HG02981 (cell line): ENCODE data around the gene ARF1.

Experiments
- ATAC-seq: cut with Tn5 transposase; IDR thresholded peaks from one replicate; pipeline ENCODE4 v1.9.1; 2021; ENCODE audit warnings: mild to moderate bottlenecking, moderate library complexity; ENCODE audit not compliant: unreplicated experiment

The ARF1 gene

DNA sequence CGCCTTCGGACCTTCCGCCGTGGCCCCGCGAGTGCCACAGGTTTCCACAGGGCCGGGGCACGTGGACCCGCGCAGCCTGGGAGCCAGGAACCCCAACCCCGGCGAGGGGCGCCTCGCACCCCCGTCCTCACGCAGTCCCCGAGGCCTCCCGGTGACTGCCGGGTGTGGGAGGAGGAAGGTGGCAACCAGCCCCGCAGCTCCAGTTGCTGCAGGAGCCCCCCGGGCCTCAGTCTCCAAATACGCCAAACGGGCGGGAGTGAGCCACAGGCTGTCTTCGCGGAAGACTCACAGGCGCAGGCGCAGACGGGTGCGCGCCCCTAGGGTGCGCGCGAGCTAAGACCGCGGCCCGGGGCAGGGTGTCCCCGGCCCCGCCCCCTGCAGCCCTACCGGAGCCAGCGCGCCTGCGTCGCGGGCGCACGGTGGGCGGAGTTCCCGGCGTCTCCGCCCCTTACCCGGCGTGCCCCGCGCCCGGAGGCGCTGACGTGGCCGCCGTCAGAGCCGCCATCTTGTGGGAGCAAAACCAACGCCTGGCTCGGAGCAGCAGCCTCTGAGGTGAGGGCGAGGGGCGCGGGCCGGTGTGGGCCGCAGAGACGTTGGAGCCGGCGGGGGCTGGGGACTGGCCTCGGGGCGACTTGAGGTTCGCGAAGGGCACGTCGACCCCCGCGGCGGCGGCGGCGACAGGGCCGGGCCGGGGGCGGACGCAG lies at the start of gene ARF1:
Gene ARF1, plus strand, starts transcription at position 495 of the 704 bp plus-strand sequence. CDS start 14,407 bp downstream, outside the sequence.
- peak; percentile 74 for ATAC-seq

DNA sequence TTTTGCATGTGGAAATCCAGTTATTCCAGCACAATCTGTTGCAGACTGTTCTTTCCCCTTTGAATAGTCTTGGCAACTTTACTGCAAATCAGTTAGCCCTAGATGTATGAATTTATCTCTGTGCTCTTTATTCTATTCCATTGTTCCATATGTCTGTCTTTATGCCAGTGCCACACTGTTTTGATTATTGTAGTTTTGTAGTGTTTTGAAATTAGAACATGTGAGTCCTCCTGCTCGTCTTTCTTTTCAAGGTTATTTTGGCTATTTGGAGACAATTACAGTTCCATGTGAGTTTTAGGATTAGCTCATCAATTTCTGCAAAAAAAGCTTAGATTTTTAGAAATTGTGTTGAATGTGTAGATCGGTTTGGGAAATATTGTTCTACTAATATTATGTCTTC lies 49.1 kb upstream of the ARF1 start:
- ATAC-seq, result no peak

DNA sequence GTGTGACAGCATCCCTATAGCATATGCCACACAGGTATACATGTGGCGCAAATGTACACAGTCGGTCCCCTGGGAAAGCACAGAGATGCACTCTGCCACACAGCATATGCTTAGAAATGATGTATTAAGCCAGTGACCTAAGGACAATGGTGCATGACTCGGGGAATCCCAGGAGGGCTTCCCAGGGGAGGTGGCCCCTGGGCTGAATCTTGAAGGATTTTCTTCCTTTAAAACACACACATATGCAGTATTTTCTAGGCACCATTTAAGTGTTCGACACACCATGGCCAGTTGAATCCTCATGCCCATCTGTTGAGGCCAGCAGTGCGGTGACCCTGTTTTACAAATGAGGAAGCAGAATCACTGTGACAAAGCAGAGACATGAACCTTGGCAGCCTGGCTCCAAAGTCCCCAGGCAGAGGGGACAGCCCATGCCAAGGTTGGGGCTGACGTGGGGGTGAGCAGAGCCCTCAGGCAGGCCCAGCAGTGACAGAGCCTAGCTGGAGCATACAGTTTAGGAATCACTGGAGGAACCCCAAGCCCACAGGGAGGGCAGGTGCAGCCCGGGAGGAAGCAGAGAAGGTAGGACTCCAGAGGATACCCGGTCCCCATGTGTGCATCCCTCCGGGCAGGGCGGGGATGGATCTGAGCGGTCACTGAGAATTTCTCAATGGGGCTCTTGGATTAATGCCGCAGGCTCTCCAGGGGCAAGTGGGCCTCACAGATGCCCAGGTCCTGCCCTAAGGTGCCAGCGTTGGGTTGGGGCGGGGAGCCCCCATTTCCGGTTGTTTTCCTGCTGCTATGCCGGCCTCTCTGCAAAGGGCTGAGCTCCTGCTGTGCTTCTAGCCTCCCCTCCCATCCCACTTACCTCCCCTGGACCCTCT lies 47.3 kb upstream of the ARF1 start:
- ATAC-seq, result no peak

DNA sequence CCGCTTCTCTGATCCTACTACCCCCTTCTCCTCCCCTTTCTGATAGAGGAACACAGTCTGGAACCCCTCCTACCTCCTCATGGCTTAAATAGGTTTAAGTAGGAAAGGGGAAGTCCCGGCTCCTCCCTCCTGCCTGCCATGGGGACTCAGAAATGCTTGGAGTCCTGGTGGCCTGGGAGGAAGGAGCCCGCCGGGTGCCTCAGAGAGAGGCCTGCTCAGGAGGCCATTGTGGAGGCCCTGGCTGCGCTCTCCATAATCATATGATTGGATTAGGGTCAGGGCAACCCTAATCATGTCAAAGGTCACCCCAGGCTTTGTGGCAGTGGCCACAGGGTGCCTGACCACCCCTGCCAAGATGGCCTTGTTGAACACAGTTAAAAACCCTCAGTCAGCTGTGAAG lies 46.7 kb upstream of the ARF1 start:
- ATAC-seq, result no peak

GRCh38 chr1:228036701-228037231 lies 45.7 kb upstream of the ARF1 start:
- ATAC-seq, result no peak

DNA sequence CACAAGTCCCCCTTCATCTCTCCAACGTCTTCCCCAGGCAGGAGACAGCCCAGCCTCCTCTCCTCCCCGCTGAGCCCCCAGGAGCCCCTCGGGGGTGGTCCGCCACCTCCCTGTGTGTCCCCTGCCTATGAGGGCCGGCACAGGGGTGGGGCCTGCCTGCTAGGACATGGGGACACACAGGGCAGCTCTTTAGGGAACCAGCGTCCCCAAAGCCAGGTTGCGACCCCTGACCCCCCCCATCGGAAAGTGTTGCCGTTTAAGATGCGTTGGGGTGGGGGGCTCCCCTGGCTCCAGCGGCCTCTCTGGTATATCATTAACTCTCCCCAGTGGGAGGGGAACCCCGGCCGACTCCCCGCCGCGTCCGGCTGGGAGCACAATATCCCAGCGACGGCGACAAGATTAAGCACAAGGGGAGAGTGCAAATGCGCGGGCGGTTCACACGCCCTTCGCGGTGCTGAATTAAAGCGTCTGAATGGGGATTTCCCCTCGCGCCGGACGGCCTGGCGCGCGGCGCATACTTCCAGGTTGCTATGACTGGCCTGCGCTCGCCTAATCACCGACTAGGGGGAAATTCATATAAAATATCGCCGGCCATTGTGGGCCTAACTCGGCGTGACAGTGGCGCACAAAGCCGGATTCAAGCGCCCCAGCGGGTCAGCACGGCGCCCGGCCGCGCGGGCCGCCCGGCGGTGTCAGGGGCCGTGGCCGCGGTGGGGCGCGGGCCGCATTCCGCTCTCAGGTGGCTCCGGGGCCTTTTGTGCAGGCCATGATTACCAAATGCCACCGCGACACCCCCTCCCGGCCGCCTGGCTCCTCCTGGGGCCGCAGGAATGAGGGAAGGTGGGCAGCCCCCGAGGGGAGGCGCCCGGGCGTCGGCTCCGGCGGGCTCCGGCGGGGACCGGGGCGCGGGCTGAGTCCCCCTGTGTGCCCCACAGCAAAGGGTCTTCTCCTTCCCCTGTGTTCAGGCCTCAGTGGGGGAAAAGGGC lies 44.8 kb upstream of the ARF1 start:
- peak; percentile 68 for ATAC-seq

GRCh38 chr1:228038387-228039005 lies 44.0 kb upstream of the ARF1 start:
- no peak for ATAC-seq

GRCh38 chr1:228039006-228039903 lies 43.3 kb upstream of the ARF1 start:
- ATAC-seq, result no peak

DNA sequence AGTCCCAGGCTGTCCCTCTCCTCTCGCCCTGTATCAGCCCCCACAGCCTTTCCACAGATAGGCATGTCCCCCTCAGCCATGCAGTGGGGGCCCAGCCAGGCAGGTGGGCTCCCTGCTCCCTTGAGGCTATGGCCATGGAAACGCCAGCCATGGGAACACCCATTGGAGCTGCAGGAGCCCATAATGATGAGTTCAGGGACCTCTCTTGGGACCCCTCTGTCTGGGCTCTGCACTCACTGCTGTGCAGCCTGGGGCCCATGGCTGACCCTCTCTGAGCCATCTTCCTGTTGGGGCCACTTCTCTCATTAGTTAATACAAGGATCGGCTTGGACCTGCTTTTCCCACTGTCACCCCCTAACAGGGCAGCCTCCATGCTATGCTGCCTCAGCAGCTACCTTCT lies 42.5 kb upstream of the ARF1 start:
- no peak for ATAC-seq

- no peak for ATAC-seq
These were observed 41.2 kb upstream of the ARF1 start for GRCh38 chr1:228041316-228041715.

DNA sequence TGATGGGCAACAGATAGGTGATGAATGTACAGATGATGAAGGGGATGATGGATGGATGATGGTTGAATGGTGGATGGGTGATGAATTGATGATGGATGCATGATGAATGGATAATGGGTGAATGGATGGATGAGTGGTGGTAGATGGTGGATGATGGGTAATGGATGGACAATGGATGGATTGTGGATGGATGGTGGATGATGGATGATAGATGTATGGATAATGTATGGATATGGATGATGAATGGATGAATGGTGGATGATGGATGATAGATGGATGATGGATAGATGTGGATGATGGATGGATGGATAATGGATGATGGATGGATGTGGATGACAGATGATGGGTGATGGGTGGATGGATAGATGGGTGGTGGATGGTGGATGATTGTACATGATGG lies 40.0 kb upstream of the ARF1 start:
- no peak for ATAC-seq

- ATAC-seq, result no peak
These were observed 39.1 kb upstream of the ARF1 start for GRCh38 chr1:228043281-228043848.

DNA sequence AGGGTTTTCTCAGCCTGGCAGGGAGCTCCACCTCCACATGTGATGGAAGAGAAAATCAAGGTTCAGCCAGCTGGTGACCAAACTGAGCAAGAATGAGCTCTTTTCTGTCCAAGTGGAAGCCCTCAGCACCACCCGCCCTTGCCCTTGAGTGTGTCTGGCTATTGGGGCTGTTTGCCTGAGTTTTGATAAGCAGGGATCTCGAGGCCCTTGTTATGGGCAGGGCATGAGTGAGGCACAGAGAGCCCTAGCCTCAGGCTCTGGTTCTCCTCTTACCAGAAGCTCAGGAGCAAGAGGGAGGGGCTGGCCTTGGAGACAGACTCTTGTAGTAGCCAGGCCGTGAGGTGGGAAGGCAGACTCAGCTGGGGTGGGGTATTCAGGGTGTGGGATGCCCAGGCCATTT lies 37.5 kb upstream of the ARF1 start:
- no peak for ATAC-seq

DNA sequence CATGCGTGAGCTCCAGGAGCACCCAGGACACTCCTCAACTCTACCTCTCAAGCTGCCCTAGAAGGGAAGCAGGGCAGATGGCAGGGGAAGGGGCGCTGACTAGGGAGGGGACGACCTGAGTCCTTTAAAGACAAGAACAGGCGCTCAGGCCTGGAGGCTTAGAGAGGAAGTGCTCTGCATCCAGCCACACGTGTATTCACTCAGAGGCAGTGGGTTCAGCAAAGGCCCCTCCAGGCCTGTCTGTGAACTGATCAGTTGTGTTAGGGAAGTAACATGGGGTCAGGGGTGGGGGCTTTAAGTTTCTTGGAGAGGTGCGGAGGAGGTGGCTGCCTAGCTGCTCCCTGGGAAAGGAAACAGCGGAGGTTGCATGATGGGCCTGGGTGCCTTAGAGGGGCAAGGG lies 37.1 kb upstream of the ARF1 start:
- ATAC-seq, result no peak

DNA sequence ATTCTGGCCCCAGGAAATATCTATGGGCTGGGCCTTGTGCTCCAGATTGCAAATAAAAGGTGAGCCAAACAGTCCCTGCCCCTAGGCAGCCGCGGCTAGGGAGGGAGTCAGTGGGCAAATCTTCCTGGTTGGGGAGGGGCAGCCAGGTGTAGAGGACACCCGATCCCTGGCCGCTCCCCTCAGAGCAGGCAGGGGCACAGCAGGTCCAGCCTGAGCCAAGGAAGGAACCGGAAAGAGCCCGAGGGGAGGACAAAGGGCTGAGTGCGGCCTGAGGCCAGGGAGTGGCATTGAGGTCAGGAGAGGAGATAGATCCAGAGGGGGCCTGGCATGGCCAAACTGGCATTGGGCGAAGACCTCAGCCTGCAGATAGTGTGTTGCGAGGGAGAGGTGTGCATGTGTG lies 36.6 kb upstream of the ARF1 start:
- ATAC-seq, result no peak

DNA sequence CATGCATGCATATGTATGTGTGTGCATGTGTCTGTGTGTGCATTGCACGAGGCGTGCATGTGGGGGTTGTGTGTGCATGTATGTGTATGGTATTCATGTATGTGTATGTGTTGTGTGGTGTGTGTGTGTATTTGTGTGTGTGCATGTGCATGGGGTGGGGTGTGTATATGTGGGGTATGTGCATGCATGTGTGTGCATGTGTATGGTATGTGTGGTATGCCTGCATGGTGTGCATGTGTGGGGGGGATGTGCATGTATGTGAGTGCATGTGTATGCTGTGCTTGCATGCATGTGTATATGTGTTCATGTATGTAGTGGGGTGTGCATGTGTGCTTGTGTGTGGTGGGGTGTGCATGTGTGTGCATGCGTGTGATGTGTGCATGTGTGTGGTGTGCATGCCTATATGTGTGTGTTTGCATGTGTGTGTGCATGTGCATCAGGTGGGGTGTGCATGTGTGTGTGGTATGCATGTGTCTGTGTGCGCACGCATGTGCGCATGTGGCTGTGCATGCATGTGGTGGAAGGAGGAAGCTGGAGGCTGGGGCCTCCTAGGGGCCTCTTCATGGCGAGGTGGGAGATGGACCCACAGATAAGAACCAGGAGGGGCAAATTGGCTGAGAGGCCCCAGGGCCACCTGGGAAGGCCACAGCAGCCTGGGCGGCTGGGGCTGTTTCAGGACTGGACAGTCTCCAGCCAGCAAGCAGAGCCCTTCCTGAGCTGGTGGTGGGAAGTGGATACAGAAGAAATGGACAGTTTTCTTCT lies 35.9 kb upstream of the ARF1 start:
- no peak for ATAC-seq

- no peak for ATAC-seq
These were observed 35.4 kb upstream of the ARF1 start for GRCh38 chr1:228047183-228047466.

DNA sequence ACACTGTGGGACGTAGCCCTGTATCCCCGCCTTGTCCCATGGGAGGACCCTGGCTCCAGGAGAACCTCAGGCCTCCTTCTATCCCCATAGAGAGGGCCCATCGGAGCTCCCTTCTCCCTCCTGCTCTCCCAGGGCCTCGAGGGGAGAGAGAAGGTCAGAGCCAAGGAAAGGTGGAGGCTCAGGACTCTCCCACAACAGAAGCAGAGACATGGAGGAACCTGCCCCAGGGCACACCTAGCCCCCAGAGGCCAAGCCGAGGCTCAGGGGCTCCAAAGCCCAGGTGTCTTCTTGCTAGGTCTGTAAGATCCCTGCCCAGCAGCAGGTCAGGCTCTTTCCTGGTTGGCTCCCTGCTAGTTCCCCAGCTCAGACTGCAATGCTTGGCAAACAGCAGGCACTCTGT lies 34.4 kb upstream of the ARF1 start:
- ATAC-seq, result no peak
